Measurements from ENCODE around the gene SPON1.

- TF ChIP-seq YY1 (IDR thresholded peaks at IDR 0.05; ENCODE audit: insufficient read depth, insufficient read length) (no peak), SUZ12 (IDR thresholded peaks at IDR 0.05; ENCODE audit: extremely low read depth, insufficient read depth, insufficient read length) (no peak)
Measured at GRCh38 chr11:14136561-14136960, 174.0 kb downstream of the SPON1 start.

Data from NT2/D1 (cell line).